Heart left ventricle (tissue), 16 donors: ENCODE measurements around the gene NRF1. TPM values are rescaled to one million over a fixed set of nuclear protein-coding genes. Genes with fewer than 3 reads are reported as not detected.

ENCODE experiments used
- ATAC-seq, 4 donors: fragments of 200-7000 bp; cut with Tn5 transposase; one replicate each; pipeline ENCODE4 v1.9.1; 2020 to 2022; ENCODE audit warnings: moderate library complexity in 4 of 4, mild to moderate bottlenecking in 3 of 4, moderate number of reproducible peaks in 1 of 4
- DNase-seq, 5 donors: peaks; one replicate each; pipeline ENCODE4 v3.0.0-alpha.2; 2020
- H3K27ac ChIP-seq, 12 donors: fragments of 200-600 bp; sonication (generic) in 4 of 12; one replicate each; pipeline versions ENCODE4 v1.5.0 to v1.8.0; 2016 to 2022; ENCODE audit warnings: mild to moderate bottlenecking in 2 of 12
- H3K27me3 ChIP-seq, 9 donors: fragments of 200-600 bp; sonication (generic) in 2 of 9; one replicate each; pipeline versions ENCODE4 v1.5.1 to v1.8.0; 2016 to 2022; ENCODE audit warnings: mild to moderate bottlenecking in 3 of 9
- H3K36me3 ChIP-seq, 9 donors: fragments of 200-600 bp; sonication (generic) in 2 of 9; one replicate each; pipeline versions ENCODE4 v1.5.0 to v1.8.0; 2018 to 2022; ENCODE audit warnings: mild to moderate bottlenecking in 2 of 9
- H3K4me1 ChIP-seq, 12 donors: fragments of 200-600 bp; sonication (generic) in 4 of 12; one replicate each; pipeline versions ENCODE4 v1.5.0 to v1.8.0; 2016 to 2022; ENCODE audit warnings: mild to moderate bottlenecking in 3 of 12
- H3K4me3 ChIP-seq, 12 donors: fragments of 200-600 bp; sonication (generic) in 4 of 12; one replicate each; pipeline versions ENCODE4 v1.5.0 to v1.8.0; 2017 to 2022; ENCODE audit warnings: mild to moderate bottlenecking in 9 of 12, moderate library complexity in 4 of 12
- H3K9me3 ChIP-seq, 12 donors: fragments of 200-600 bp; sonication (generic) in 4 of 12; one replicate each; pipeline versions ENCODE4 v1.5.0 to v1.8.0; 2016 to 2022; ENCODE audit warnings: mild to moderate bottlenecking in 1 of 12
- POLR2A ChIP-seq, 2 donors: fragments of 450-650 bp; IDR thresholded peaks; one replicate each; pipeline ENCODE4 v1.6.1; 2017; ENCODE audit warnings: antibody characterized with exemption in 2 of 2, mild to moderate bottlenecking in 2 of 2, moderate library complexity in 2 of 2
- WGBS, 4 donors: extraction: QIAGEN DNeasy Blood & Tissue Kit in 2 of 4; methylation state at CpG; one replicate each; pipeline versions ENCODE4 v1.1.5 to v1.1.7; 2013 to 2018; 5-methylcytosine and 5-hydroxymethylcytosine counted together
- intact Hi-C, 10 donors: fragments of 100-400 bp; cut with DNase I; formaldehyde crosslinking; loops; one replicate each; pipeline versions ENCODE4 v1.11.1 to v1.14.2; 2022
- polyA plus RNA-seq, 2 donors: library from polyadenylated mRNA; stranded (reverse); fragments of 200-250 nt; gene quantifications; one replicate each; pipeline ENCODE4 v1.2.3, GENCODE V29; 2013
- total RNA-seq, 9 donors: library from RNA; depleted of rRNA in 2 of 9; stranded (reverse); fragments of >200 nt in 2 of 9; fragmentation: NEBNext Ultra II Directional in 3 of 9; extraction: Animal tissue kit (Norgen Biotek cat#: 25700) in 3 of 9; gene quantifications; one replicate each; pipeline versions ENCODE4 v1.1.0 to v1.2.4, GENCODE V29; 2016 to 2023
- TF ChIP-seq, protein P1 (sequence below), 12 donors: fragments of 200-600 bp; sonication (generic) in 4 of 12; IDR thresholded peaks; one replicate each; pipeline versions ENCODE4 v1.5.0 to v1.8.0; 2018 to 2022; ENCODE audit warnings: antibody characterized with exemption in 12 of 12, mild to moderate bottlenecking in 5 of 12
- donor health status: ischemic (EF 13 %, LVEDD 7.1; RV severe dilation, severe dysfunction).
- donor health status: healthy with polysubstance abuse.
- donor health status: DM: no; HTN: yes; CAD: no.
- donor health status: DM: no; HTN: no; CAD: no.
- donor health status: ischemic (EF 25% LVEDD 6.9; RV normal size, moderate dysfunction).
- donor health status: ischemic (EF 25% LVEDD 5.7; RV mildly dilated, moderate dysfunction).
- donor health status: healthy.
- donor health status: DM: yes; HTN: yes; CAD: no.
- donor health status: ischemic (EF 35%, LVEDD 5.7; RV mildly dilated, moderate dysfunction).
- donor health status: nonischemic (EF 11% LVEDD 7.7; RV severe dilation, severe dysfunction).
- donor health status: DM: yes; HTN: yes; CAD: no.
- donor health status: PGD.
- donor health status: ischemic (EF 29% LVEDD 5.4; RV normal size, mild dysfunction).
- donor health status: nonischemic (EF 23%, LVEDD 6.1; RV moderate dilation, normal function).

Gene NRF1
- total and polyA plus RNA-seq, 11 donors, result 6.2 to 20.7 (median 11.9) TPM

DNA sequence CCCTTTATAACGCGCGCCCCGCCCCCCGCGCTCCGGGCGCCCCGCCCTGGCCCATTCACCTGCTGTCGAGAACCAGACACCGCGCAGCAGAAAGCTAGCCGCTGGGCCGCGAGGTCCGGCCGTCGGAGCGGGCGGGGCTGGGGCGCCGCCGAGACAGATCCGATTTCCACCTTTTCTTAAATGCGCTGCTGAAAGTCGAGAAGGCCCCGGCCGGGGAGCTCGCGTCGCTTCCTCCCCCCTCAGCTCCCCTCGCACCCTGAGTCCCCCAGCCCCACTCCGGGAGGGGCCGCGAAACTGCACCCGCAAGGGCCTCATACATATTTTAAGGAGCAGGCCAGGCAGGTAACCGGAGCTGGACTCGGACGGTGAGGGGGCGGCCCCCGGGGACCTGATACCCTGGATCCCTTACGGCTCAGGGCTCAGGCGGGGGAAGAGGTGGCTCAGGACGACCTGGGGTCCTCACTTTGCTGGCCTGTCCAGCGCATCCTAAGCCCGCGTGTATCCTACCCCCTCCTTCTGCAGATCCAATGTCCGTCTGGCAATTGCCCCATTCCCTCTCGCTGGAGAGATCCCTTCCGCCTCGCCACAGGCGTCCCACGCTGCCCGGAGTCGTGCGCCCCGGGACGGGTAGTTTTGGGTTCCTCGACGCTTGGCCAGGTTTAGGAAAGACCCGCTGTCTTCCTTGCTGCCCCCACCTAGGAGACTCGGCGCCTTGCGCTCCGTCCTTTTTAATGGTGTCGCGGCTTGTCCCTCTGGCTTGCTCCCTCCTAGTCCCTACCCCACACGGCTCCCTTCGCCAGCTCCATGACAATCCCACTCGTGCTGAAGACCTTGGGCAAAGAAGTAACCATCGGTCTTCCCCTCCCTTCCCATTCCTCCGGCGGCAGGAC, 170.7 kb downstream of the NRF1 start:
- Histone ChIP-seq H3K27ac (no peak overlapping the region), H3K9me3 (no peaks in the 10 kb centered on the region), H3K36me3 (no peaks in the 10 kb centered on the region), H3K27me3 (peaks cover 73 to 100% (median 99%) of the 10 kb centered on the region in 9 donors), H3K4me1 (peaks cover 0 to 76% (median 59%) of the 10 kb centered on the region in 12 donors), H3K4me3 (peak overlapping the region in 1 of 12 donors; percentile 36)
- no peak for ATAC-seq
- intact Hi-C loops, result no loop called here
- no peak for DNase-seq
- TF ChIP-seq POLR2A (IDR thresholded peaks at IDR 0.05), result no peak
- TF ChIP-seq, protein P1, sequence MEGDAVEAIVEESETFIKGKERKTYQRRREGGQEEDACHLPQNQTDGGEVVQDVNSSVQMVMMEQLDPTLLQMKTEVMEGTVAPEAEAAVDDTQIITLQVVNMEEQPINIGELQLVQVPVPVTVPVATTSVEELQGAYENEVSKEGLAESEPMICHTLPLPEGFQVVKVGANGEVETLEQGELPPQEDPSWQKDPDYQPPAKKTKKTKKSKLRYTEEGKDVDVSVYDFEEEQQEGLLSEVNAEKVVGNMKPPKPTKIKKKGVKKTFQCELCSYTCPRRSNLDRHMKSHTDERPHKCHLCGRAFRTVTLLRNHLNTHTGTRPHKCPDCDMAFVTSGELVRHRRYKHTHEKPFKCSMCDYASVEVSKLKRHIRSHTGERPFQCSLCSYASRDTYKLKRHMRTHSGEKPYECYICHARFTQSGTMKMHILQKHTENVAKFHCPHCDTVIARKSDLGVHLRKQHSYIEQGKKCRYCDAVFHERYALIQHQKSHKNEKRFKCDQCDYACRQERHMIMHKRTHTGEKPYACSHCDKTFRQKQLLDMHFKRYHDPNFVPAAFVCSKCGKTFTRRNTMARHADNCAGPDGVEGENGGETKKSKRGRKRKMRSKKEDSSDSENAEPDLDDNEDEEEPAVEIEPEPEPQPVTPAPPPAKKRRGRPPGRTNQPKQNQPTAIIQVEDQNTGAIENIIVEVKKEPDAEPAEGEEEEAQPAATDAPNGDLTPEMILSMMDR (IDR thresholded peaks at IDR 0.05), result no peak
- 2 to 3% (median 2%) methylated on average over 31 to 73 of the region's 73 CpGs for WGBS, 4 donors

DNA sequence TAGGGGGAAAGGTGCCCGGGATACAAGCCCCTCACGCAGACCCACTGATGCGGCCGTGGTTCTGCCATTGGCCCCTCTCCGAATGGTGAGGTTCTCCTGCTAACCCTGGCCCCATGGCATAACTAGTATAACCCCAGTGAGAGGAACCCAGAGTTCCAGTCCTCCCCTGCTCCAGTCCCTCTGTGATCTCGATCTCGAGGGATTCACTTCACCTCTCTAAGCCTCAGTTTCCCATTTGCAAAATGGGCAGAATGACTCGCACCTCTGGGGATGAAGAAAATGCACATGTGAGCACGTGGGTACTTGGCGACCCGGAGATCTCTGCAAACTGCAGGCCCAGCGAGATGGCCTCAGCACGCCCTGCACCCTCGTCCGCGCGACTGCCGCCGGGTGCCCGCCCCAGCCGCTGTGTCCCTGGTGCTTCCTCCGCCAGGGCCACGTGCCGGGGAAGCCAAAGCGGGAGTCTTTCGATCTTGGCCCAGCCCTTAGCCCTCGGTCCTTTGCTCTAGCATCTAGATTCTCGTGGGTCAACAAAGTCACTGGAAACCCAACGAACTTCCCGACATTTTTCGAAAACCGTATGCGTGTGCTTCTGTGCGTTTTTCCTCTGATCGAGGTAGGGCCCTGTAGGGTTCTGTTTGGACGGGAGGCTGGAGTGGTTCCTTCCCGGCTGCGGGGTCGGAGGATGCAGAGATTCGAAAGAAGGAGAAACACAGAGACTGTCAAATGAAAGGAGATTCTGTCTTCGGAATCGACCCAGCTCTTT, 171.5 kb downstream of the NRF1 start:
- ATAC-seq, result no peak
- peaks cover 65 to 100% (median 96%) of the 10 kb centered on the region in 9 donors for H3K27me3 ChIP-seq
- H3K27ac ChIP-seq, result no peak overlapping the region
- H3K4me1 ChIP-seq, result peaks cover 0 to 76% (median 59%) of the 10 kb centered on the region in 12 donors
- TF ChIP-seq, protein P1 (IDR thresholded peaks at IDR 0.05), result no peak
- no peak for TF ChIP-seq POLR2A (IDR thresholded peaks at IDR 0.05)
- H3K9me3 ChIP-seq, result no peaks in the 10 kb centered on the region
- peak overlapping the region in 1 of 12 donors; percentile 5 for H3K4me3 ChIP-seq
- intact Hi-C loops, result no loop called here
- WGBS, 4 donors, result 4 to 6% (median 5%) methylated on average over 24 to 42 of the region's 42 CpGs
- no peaks in the 10 kb centered on the region for H3K36me3 ChIP-seq
- no peak for DNase-seq

DNA sequence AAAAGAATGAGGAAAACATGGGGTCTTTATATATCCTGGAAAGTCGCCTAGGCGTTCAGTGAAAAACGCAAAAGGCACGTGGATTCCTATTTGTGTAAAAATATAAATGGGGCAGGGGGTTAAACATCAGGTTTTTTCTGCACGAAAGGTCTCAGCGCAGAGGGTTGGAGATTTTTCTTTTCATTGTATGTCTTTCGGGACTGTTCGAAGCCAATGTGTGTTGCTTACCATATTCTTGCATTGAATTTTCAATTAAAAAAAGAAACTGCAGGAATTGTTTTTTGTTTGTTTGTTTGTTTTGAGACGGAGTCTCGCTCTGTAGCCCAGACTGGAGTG, 172.0 kb downstream of the NRF1 start:
- Histone ChIP-seq H3K9me3 (no peaks in the 10 kb centered on the region), H3K36me3 (no peaks in the 10 kb centered on the region), H3K4me3 (peak overlapping the region in 1 of 12 donors; percentile 5), H3K27me3 (peaks cover 63 to 98% (median 93%) of the 10 kb centered on the region in 9 donors), H3K27ac (no peak overlapping the region), H3K4me1 (peaks cover 0 to 73% (median 58%) of the 10 kb centered on the region in 12 donors)
- DNase-seq, result no peak
- WGBS, 4 donors, result 10 to 15% (median 13%) methylated on average over 10 of the region's 10 CpGs
- intact Hi-C loops, result no loop called here
- TF ChIP-seq POLR2A (IDR thresholded peaks at IDR 0.05), result no peak
- TF ChIP-seq, protein P1 (IDR thresholded peaks at IDR 0.05), result no peak
- ATAC-seq, result no peak

DNA sequence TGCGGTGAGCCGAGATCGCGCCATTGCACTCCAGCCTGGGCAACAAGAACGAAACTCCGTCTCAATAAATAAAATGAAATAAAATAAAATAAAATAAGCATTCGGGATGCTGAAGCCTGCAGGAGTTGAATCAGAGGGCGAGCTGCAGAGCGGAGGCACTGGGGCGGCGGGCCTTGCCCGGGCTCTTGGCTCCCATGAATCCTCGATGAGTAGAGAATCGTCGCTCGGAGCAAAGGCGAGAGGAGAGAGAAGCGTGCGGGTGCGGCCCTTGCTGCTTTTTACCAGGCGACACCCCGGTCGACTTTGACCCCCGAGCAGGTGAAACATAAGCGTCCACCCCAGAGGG, 172.9 kb downstream of the NRF1 start:
- Histone ChIP-seq H3K9me3 (no peaks in the 10 kb centered on the region), H3K4me1 (peaks cover 0 to 64% (median 50%) of the 10 kb centered on the region in 12 donors), H3K27me3 (peaks cover 55 to 98% (median 84%) of the 10 kb centered on the region in 9 donors), H3K36me3 (no peaks in the 10 kb centered on the region), H3K4me3 (peak overlapping the region in 1 of 12 donors; percentile 19), H3K27ac (no peak overlapping the region)
- ATAC-seq (no peak), DNase-seq (no peak)
- TF ChIP-seq, protein P1 (IDR thresholded peaks at IDR 0.05), result no peak
- TF ChIP-seq POLR2A (IDR thresholded peaks at IDR 0.05), result no peak
- intact Hi-C loops, result no loop called here
- 13 to 17% (median 16%) methylated on average over 25 of the region's 25 CpGs for WGBS, 4 donors
